Ishikawa (cell line): Measurements from ENCODE around the gene TGM3.

ENCODE experiments used
- CEBPB ChIP-seq: IDR thresholded peaks from 2 replicates; pipeline ENCODE4 v1.6.1; 2012
- CREB1 ChIP-seq: IDR thresholded peaks from 2 replicates; pipeline ENCODE4 v1.6.1; 2012; ENCODE audit warnings: low read depth
- EGR1 ChIP-seq: IDR thresholded peaks from 2 replicates; pipeline ENCODE4 v1.6.1; 2012
- EP300 ChIP-seq: IDR thresholded peaks from 2 replicates; pipeline ENCODE4 v1.6.1; 2012; ENCODE audit warnings: borderline replicate concordance
- FOXM1 ChIP-seq: IDR thresholded peaks from 2 replicates; pipeline ENCODE4 v1.6.1; 2012; ENCODE audit warnings: low read depth, borderline replicate concordance
- MAX ChIP-seq: IDR thresholded peaks from 2 replicates; pipeline ENCODE4 v1.6.1; 2012
- NFIC ChIP-seq: IDR thresholded peaks from 2 replicates; pipeline ENCODE4 v1.6.1; 2012
- RAD21 ChIP-seq: IDR thresholded peaks from 2 replicates; pipeline ENCODE4 v1.6.1; 2012; ENCODE audit warnings: low read depth
- REST ChIP-seq: IDR thresholded peaks from 2 replicates; pipeline ENCODE4 v1.6.1; 2012; ENCODE audit warnings: low read depth, mild to moderate bottlenecking
- TAF1 ChIP-seq: IDR thresholded peaks from 2 replicates; pipeline ENCODE4 v1.6.1; 2012; ENCODE audit warnings: low read depth, mild to moderate bottlenecking
- TCF12 ChIP-seq: IDR thresholded peaks from 2 replicates; pipeline ENCODE4 v1.6.1; 2012; ENCODE audit warnings: low read depth
- TEAD4 ChIP-seq: IDR thresholded peaks from 2 replicates; pipeline ENCODE4 v1.6.1; 2012
- USF1 ChIP-seq: IDR thresholded peaks from 2 replicates; pipeline ENCODE4 v1.6.1; 2012
- YY1 ChIP-seq: IDR thresholded peaks from 2 replicates; pipeline ENCODE4 v1.6.1; 2012; ENCODE audit warnings: low read depth
- ZBTB7A ChIP-seq: IDR thresholded peaks from 2 replicates; pipeline ENCODE4 v1.6.1; 2012; ENCODE audit warnings: low read depth

Gene TGM3

GRCh38 chr20:2314759-2315439, 19.1 kb downstream of the TGM3 start:
- no peak for TF ChIP-seq USF1
- no peak for TF ChIP-seq CREB1
- TF ChIP-seq FOXM1, result no peak
- TF ChIP-seq MAX, result no peak
- no peak for TF ChIP-seq REST
- TF ChIP-seq ZBTB7A, result no peak
- no peak for TF ChIP-seq TEAD4
- TF ChIP-seq RAD21, result no peak
- TF ChIP-seq NFIC, result no peak
- no peak for TF ChIP-seq TCF12
- no peak for TF ChIP-seq CEBPB
- no peak for TF ChIP-seq TAF1
- no peak for TF ChIP-seq EP300

GRCh38 chr20:2315440-2315778, 19.6 kb downstream of the TGM3 start:
- no peak for TF ChIP-seq ZBTB7A
- TF ChIP-seq NFIC, result no peak
- no peak for TF ChIP-seq RAD21
- no peak for TF ChIP-seq TEAD4

GRCh38 chr20:2316847-2317495, 21.2 kb downstream of the TGM3 start:
- no peak for TF ChIP-seq RAD21
- TF ChIP-seq USF1, result no peak
- TF ChIP-seq REST, result no peak
- no peak for TF ChIP-seq TCF12
- no peak for TF ChIP-seq TEAD4
- TF ChIP-seq YY1, result no peak
- no peak for TF ChIP-seq MAX
- TF ChIP-seq NFIC, result no peak
- TF ChIP-seq EP300, result no peak
- TF ChIP-seq EGR1, result no peak

GRCh38 chr20:2320813-2321658, 25.2 kb downstream of the TGM3 start:
- TF ChIP-seq TAF1 (no peak), EP300 (no peak), ZBTB7A (no peak)

GRCh38 chr20:2323051-2323450, 27.2 kb downstream of the TGM3 start:
- TF ChIP-seq TAF1, result no peak
- TF ChIP-seq EGR1, result no peak
- no peak for TF ChIP-seq REST
- TF ChIP-seq MAX, result no peak
- TF ChIP-seq EP300, result no peak
- TF ChIP-seq NFIC, result no peak
- TF ChIP-seq TEAD4, result no peak
- no peak for TF ChIP-seq USF1
- TF ChIP-seq YY1, result no peak
- TF ChIP-seq ZBTB7A, result no peak
- no peak for TF ChIP-seq RAD21
- no peak for TF ChIP-seq FOXM1
- TF ChIP-seq CREB1, result no peak
- TF ChIP-seq CEBPB, result no peak
- no peak for TF ChIP-seq TCF12
